ENCODE results near the gene SEPTIN11.

The SEPTIN11 gene

GRCh38 chr4:76977736-76978350, 28.3 kb downstream of the SEPTIN11 start:
- in situ Hi-C loops (cut with HindIII; ENCODE audit: low sequenced_read_pairs): no loop called here

- in situ Hi-C loops (cut with HindIII; ENCODE audit: low sequenced_read_pairs): no loop called here
Measured at GRCh38 chr4:76979236-76979635, 29.7 kb downstream of the SEPTIN11 start.

DNA sequence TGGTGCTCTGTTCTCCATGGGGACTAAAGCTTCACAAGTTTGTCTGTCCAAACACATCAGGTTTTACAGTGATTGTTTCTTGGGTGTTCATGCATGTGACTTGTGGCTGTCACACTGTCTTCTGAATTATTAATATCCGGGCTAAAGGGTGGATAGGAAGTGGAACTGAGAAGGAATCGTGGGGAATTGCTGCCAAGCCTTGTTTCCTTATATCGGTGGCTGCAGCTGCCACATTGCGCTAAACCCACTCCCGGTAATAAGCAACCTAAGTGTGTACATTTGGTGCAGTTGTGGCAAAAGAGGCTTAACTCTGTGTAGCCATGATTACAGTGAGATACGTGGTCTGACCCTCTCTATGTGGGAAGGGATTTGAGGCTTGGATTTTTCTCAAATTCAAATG, 30.7 kb downstream of the SEPTIN11 start:
- in situ Hi-C loops (cut with HindIII; ENCODE audit: low sequenced_read_pairs): no loop called here

GRCh38 chr4:76981644-76982043, 32.1 kb downstream of the SEPTIN11 start:
- in situ Hi-C loops (cut with HindIII; ENCODE audit: low sequenced_read_pairs): no loop called here

DNA sequence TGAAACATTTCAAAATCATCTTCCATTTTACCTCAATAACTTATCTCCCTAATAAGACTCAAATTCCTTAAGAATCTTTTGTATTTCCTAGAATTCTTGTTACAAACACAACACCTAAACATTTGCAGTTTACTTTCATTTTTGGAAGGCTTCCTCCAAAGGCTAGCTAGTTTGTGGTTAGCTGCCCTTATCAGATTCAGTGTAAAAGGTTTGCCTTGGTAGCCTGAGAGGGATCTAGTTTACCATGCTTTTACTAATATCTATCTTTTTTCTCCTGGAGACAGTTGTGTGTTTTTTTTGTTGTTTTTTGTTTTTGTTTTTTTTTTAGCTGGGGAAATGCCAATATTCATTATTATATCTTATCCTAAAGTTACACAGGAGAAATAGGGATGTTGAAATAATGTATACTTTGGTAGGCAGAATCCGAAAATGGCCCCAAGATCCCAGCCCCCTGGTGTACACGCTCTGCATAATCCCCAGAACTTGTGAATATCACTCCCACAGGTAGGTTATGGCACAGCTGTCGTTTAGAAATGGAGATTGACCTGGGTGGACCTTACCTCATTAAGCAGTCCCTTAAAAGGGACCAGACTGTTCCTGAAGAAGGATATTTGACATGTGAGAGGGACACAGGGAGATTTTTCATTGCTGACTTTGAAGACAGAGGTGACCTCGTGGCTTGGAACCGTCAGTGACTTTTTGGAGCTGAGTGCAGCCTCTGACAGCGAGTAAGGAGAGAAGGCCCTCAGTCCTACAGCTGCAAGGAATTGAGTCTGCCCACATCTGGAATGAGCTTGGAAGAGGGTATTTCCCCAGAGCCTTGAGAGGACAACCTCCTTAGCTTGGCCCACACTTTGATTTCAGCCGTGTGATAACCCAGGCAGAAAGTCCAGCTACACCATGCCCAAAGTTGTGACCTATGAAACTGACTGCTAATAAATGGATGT, 33.4 kb downstream of the SEPTIN11 start:
- in situ Hi-C loops (cut with HindIII; ENCODE audit: low sequenced_read_pairs): no loop called here

DNA sequence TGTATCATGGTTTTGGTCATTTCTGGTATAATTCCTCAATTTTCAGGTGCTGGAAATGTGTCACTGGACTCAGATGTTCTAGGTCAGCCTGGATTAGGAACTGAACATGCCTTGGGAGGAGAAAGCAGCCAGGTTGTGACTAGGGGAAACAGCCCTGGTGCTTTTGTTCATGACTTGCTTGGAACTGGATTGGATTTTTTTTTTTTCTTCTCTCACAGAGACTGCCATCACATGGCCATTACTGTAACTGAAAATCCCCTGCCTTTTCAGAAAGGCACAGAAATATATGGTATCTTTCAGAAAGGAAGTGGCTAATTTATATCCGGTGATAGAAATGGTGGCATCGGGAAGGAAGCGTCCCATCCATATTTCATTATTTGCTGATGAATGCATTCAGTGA, 34.6 kb downstream of the SEPTIN11 start:
- in situ Hi-C loops (cut with HindIII; ENCODE audit: low sequenced_read_pairs): no loop called here

DNA sequence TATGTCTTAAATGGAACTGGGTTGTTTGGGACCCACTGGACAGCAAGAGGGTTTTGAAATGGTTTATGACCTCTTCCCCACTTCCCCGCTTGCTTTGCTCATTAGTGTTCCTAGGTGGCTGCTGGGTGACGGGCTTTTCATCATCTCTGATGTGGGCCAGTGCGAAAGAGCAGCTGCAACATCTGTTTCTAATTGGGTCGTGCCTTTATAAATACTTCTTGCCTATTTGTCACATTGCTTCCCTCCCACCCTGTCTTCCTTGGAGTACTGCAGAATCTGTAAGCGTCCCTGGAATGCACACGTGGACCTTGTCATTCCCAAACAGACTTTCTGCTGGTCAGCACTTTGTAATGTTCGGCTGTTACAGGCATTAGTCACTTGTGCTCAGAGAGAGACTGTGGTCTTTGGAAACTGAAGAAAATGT, 35.2 kb downstream of the SEPTIN11 start:
- in situ Hi-C loops (cut with HindIII; ENCODE audit: low sequenced_read_pairs): no loop called here

DNA sequence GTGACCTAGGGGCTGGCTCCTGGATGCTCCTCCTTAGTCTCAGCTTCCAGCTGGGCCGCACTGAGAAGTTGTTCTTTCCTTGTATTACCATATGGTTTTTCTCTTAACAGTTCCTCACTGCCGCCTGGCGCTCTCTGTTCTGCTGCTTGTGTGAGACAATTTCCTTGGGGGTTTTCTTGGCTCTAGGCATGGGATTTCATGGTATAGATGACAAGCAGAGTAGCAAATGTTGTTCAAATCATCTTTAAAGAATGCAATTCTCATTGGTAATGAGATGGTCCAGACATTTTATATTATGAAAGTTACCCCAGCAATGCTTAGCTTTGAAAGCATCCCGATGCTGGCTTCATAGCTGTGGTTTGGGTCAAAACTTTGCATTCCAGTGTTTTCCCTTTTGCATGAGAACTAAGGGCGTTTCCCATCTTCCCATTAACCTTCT, 37.6 kb downstream of the SEPTIN11 start:
- in situ Hi-C loops (cut with HindIII; ENCODE audit: low sequenced_read_pairs): no loop called here

DNA sequence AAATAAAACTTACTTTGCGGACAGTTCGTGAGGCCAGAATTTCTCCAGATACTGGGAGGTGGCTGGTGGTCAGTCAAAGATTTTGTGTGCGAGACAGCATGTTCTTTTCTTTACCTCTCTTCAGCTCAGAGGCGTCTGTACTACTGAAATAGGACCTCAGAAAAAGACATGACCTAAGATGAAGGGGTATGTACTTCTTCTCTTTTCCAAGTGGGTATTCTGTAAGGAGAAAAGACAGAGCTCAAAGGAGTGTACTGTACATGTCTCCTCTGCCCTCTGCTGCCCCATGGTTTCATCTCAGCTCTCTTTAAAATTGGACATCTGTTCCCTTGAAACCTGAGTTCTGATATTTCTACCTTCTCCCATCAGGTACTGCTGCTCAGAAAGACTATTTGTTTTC, 38.1 kb downstream of the SEPTIN11 start:
- in situ Hi-C loops (cut with HindIII; ENCODE audit: low sequenced_read_pairs): no loop called here

- in situ Hi-C loops (cut with HindIII; ENCODE audit: low sequenced_read_pairs): no loop called here
Measured at GRCh38 chr4:76989391-76990061, 40.0 kb downstream of the SEPTIN11 start.

- in situ Hi-C loops (cut with HindIII; ENCODE audit: low sequenced_read_pairs): no loop called here
Measured at GRCh38 chr4:76990288-76991080, 40.9 kb downstream of the SEPTIN11 start.

DNA sequence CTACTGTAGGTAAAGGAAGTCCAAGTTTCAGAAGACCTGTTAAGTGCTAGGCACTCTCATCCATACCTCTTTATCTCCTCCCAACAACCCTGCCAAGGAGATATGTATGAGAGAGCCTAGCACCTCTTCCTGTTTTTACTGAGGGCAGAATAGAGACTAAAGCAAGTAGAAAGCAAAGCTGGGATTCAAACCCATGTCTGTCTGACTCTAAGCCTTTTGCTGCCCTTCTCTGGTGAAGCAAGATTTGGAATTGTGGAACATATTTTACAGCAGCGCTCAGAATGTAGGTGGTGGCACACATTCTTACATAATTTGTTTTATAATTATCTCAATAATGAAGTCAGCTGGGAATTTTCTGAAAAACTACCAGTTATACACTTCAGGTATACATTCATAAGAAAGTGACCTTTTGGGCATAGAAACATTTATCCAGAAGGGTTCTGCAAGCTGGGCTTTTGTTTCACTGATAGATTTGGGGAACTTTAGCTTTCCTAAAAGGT, 41.7 kb downstream of the SEPTIN11 start:
- in situ Hi-C loops (cut with HindIII; ENCODE audit: low sequenced_read_pairs): no loop called here

DNA sequence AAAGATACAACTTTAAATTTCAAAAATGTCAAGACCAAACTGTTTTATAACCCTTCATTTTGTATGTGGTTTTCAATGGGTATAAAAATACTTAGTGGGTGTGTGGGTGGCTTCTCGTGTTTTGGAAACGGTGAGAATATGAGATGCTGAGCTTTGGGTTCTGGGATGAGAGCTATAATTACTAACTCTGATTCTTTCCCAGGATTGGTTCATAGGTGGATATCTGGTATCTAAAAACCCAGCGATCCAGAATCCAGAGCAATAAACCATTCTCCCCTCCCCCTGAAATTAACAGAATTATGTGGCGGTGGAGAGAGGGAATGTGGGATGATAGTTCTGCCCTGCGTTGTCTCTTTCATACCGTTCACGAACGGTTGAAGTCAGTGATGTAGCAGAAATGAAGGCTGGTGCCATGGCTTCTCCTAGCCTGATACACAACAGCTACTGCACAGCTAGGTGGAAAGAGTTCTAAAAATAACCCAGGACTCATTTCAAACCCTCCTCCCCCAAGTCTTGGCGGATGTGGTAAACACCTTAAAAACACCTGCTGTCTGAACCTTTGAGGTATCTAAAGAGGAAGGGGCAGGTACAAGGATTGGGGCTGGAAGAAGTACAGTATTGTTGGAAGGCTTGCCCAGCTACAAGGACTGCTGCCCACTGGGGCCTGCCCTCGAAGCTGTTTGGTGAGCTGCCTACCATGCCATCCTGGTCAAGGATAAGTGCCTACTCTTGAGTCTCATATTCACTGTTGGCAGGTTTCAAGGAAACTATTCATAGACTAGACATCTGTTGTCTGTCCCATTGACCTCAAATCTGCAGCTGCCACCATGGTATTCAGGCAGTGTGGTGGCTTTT, 44.5 kb downstream of the SEPTIN11 start:
- in situ Hi-C loops (cut with HindIII; ENCODE audit: low sequenced_read_pairs): no loop called here

- in situ Hi-C loops (cut with HindIII; ENCODE audit: low sequenced_read_pairs): no loop called here
Measured at GRCh38 chr4:76995776-76996175, 46.2 kb downstream of the SEPTIN11 start.

DNA sequence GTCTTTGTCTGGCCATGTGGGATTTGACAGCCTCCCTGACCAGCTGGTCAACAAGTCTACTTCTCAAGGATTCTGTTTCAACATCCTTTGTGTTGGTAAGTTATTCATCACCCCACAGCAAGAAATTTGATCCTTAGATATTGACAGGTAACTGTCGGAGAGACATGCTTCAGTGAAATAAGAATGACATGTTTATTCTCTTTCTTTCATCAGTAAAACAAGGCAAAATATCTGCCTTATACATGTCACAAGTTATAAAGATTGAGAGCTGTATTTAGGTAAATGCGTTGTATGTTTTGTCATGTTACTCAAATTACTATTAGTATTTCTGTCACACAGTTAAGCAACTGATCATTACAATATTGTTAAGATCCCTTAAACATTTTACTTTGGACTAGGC, 46.9 kb downstream of the SEPTIN11 start:
- in situ Hi-C loops (cut with HindIII; ENCODE audit: low sequenced_read_pairs): no loop called here

DNA sequence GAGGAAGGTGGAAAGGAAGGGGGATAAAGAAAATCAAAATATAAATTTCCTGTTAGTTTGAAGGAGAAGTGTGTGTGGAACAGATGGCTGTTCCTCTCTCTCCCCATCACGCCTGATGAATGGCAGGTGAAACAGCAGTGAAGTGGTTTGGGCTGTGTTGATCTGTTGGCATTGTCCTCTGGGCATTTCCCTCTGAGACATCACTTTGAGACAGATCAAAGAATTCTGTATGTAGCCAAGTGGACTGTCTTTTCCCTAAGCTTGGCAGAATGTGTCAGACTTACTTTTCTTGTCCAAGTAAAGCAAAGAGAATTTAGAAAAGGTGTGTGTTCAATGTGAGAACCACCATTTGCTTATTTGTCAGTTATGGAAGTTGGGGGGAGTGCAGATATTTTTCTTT, 47.5 kb downstream of the SEPTIN11 start:
- in situ Hi-C loops (cut with HindIII; ENCODE audit: low sequenced_read_pairs): no loop called here

DNA sequence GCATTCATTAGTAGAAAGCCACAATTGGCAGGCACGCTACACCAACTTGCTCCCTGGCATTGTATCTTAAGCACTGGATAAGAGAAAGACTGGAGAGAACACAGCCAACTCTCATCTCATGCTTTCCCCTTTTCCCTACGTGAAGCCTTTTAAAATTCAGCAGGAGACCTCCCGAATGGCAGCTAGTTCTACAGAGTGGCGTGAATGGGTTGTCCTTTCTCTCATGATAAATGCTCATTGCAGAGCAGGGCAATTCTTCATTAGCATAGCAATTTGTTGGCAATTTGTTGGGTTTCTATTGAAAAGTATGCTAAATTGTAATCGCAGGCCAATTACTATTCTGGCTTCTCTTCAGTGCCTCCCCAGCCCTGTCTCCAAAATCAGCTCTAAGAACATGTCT, 48.0 kb downstream of the SEPTIN11 start:
- in situ Hi-C loops (cut with HindIII; ENCODE audit: low sequenced_read_pairs): no loop called here

- in situ Hi-C loops (cut with HindIII; ENCODE audit: low sequenced_read_pairs): no loop called here
Measured at GRCh38 chr4:76998251-76998901, 48.8 kb downstream of the SEPTIN11 start.

Data from endothelial cell of hepatic sinusoid (primary cell).